ENCODE data around the gene SUCLA2. TPM values are rescaled to one million over a fixed set of nuclear protein-coding genes. Genes with fewer than 3 reads are reported as not detected.
"Not testable (repeated sequence)": the region's sequence is repeated elsewhere in the genome, so short reads cannot be mapped to it uniquely, and the experiment has no call there.

SUCLA2 gene
- polyA plus RNA-seq, 1 donor (not counting 4 experiments of a cell fraction or from before 2014, with no cell fraction given) = 64.3 TPM

- Histone ChIP-seq H4K20me1 (ENCODE audit: control insufficient read depth, extremely low read depth, insufficient read depth, low read length) (no peaks in the 10 kb centered on the region), H3K9ac (ENCODE audit: control insufficient read depth, extremely low read depth, insufficient read depth, low read length) (no peak overlapping the region), H3K36me3 (ENCODE audit: control insufficient read depth in 2 of 2, extremely low read depth in 1 of 2, insufficient read depth in 2 of 2, low read length in 2 of 2) (peaks cover 5 to 11% of the 10 kb centered on the region in 2 experiments), H3K27me3 (ENCODE audit: control insufficient read depth, extremely low read depth, insufficient read depth, low read length) (no peaks in the 10 kb centered on the region), H3K4me2 (ENCODE audit: control insufficient read depth, extremely low read depth, insufficient read depth, low read depth, low read length) (no peak overlapping the region), H2AFZ (ENCODE audit: control insufficient read depth, low read length) (no peak overlapping the region), H3K4me3 (ENCODE audit: control insufficient read depth in 2 of 3, extremely low read depth in 1 of 3, insufficient read depth in 2 of 3, low read depth in 1 of 3, low read length in 3 of 3) (no peak overlapping the region), H3K9me3 (ENCODE audit: control insufficient read depth, low read depth, low read length) (no peaks in the 10 kb centered on the region), H3K27ac (ENCODE audit: control insufficient read depth, insufficient read depth, low read length) (no peak overlapping the region), H3K4me1 (ENCODE audit: control insufficient read depth, extremely low read depth, insufficient read depth, low read length) (no peaks in the 10 kb centered on the region), H3K9me1 (ENCODE audit: control insufficient read depth, extremely low read depth, insufficient read depth, low read length) (no peaks in the 10 kb centered on the region), H3K79me2 (ENCODE audit: control insufficient read depth, insufficient read depth, low read length) (no peaks in the 10 kb centered on the region)
- FAIRE-seq (peak; percentile 29), DNase-seq (ENCODE audit: low read depth, low spot score) (no peak)
- dilution Hi-C loops (cut with MboI; ENCODE audit: extremely low pct_ligation_motif_present, low sequenced_read_pairs) = no loop called here
- TF ChIP-seq CTCF (optimal IDR thresholded peaks at IDR 0.05 in 1 of 3, IDR thresholded peaks at IDR 0.05 in 1 of 3, conservative IDR thresholded peaks at IDR 0.05 in 1 of 3; ENCODE audit: extremely low read depth in 1 of 3, insufficient read depth in 2 of 3, low read length in 3 of 3) (no peak), EZH2 (IDR thresholded peaks at IDR 0.05; ENCODE audit: low read length) (no peak)
Observed at GRCh38 chr13:47945738-47946137, 55.3 kb downstream of the SUCLA2 start.

GRCh38 chr13:47945146-47945545 is 55.9 kb downstream of the SUCLA2 start:
- H3K27me3 ChIP-seq (ENCODE audit: control insufficient read depth, extremely low read depth, insufficient read depth, low read length); H3K9me3 ChIP-seq (ENCODE audit: control insufficient read depth, low read depth, low read length); H3K9me1 ChIP-seq (ENCODE audit: control insufficient read depth, extremely low read depth, insufficient read depth, low read length); DNase-seq (ENCODE audit: low read depth, low spot score); H3K27ac ChIP-seq (ENCODE audit: control insufficient read depth, insufficient read depth, low read length); H3K4me1 ChIP-seq (ENCODE audit: control insufficient read depth, extremely low read depth, insufficient read depth, low read length); H2AFZ ChIP-seq (ENCODE audit: control insufficient read depth, low read length); H3K79me2 ChIP-seq (ENCODE audit: control insufficient read depth, insufficient read depth, low read length); H3K4me2 ChIP-seq (ENCODE audit: control insufficient read depth, extremely low read depth, insufficient read depth, low read depth, low read length); H4K20me1 ChIP-seq (ENCODE audit: control insufficient read depth, extremely low read depth, insufficient read depth, low read length); H3K4me3 ChIP-seq (ENCODE audit: control insufficient read depth in 2 of 3, extremely low read depth in 1 of 3, insufficient read depth in 2 of 3, low read depth in 1 of 3, low read length in 3 of 3); FAIRE-seq; dilution Hi-C loops (cut with MboI; ENCODE audit: extremely low pct_ligation_motif_present, low sequenced_read_pairs); H3K9ac ChIP-seq (ENCODE audit: control insufficient read depth, extremely low read depth, insufficient read depth, low read length): not testable (repeated sequence)
- peaks cover 5 to 12% of the 10 kb centered on the region in 2 experiments for H3K36me3 ChIP-seq (ENCODE audit: control insufficient read depth in 2 of 2, extremely low read depth in 1 of 2, insufficient read depth in 2 of 2, low read length in 2 of 2)

GRCh38 chr13:47934371-47934770 is 66.7 kb downstream of the SUCLA2 start:
- FAIRE-seq (no peak), DNase-seq (ENCODE audit: low read depth, low spot score) (no peak)
- H3K4me1 ChIP-seq (ENCODE audit: control insufficient read depth, extremely low read depth, insufficient read depth, low read length) = no peaks in the 10 kb centered on the region
- H2AFZ ChIP-seq (ENCODE audit: control insufficient read depth, low read length) = no peak overlapping the region
- no peak overlapping the region for H3K9ac ChIP-seq (ENCODE audit: control insufficient read depth, extremely low read depth, insufficient read depth, low read length)
- no peaks in the 10 kb centered on the region for H3K79me2 ChIP-seq (ENCODE audit: control insufficient read depth, insufficient read depth, low read length)
- H4K20me1 ChIP-seq (ENCODE audit: control insufficient read depth, extremely low read depth, insufficient read depth, low read length) = no peaks in the 10 kb centered on the region
- H3K9me1 ChIP-seq (ENCODE audit: control insufficient read depth, extremely low read depth, insufficient read depth, low read length) = no peaks in the 10 kb centered on the region
- no peak overlapping the region for H3K4me3 ChIP-seq (ENCODE audit: control insufficient read depth in 2 of 3, extremely low read depth in 1 of 3, insufficient read depth in 2 of 3, low read depth in 1 of 3, low read length in 3 of 3)
- H3K27ac ChIP-seq (ENCODE audit: control insufficient read depth, insufficient read depth, low read length) = no peak overlapping the region
- dilution Hi-C loops (cut with MboI; ENCODE audit: extremely low pct_ligation_motif_present, low sequenced_read_pairs) = no loop called here
- no peak overlapping the region for H3K4me2 ChIP-seq (ENCODE audit: control insufficient read depth, extremely low read depth, insufficient read depth, low read depth, low read length)
- TF ChIP-seq EZH2 (IDR thresholded peaks at IDR 0.05; ENCODE audit: low read length) = no peak
- no peak for TF ChIP-seq CTCF (optimal IDR thresholded peaks at IDR 0.05 in 1 of 3, IDR thresholded peaks at IDR 0.05 in 1 of 3, conservative IDR thresholded peaks at IDR 0.05 in 1 of 3; ENCODE audit: extremely low read depth in 1 of 3, insufficient read depth in 2 of 3, low read length in 3 of 3)
- no peaks in the 10 kb centered on the region for H3K9me3 ChIP-seq (ENCODE audit: control insufficient read depth, low read depth, low read length)
- H3K27me3 ChIP-seq (ENCODE audit: control insufficient read depth, extremely low read depth, insufficient read depth, low read length) = no peaks in the 10 kb centered on the region
- H3K36me3 ChIP-seq (ENCODE audit: control insufficient read depth in 2 of 2, extremely low read depth in 1 of 2, insufficient read depth in 2 of 2, low read length in 2 of 2) = peaks cover 0 to 5% of the 10 kb centered on the region in 2 experiments

Measured in keratinocyte (primary cell).